ENCODE measurements around the gene HOXA3.

The HOXA3 gene

DNA sequence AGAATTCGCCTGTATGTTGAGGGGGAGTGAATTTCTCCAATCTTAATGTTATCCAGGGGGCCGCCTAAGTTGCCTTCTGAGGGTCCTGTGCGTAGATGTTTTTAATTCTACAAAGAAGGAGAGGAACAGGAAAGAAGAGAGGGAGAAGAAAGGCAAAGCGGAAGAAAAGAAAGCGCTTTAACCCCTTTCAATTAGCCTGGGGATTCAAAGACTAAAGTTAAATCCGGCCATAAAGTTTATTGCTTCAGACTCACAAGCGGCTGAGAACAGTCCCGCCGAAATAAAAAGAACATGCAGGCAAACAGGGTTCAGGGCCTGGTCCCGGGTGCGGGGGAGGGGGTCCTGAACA, 13.4 kb downstream of the HOXA3 start:
- TF ChIP-seq, protein P1, sequence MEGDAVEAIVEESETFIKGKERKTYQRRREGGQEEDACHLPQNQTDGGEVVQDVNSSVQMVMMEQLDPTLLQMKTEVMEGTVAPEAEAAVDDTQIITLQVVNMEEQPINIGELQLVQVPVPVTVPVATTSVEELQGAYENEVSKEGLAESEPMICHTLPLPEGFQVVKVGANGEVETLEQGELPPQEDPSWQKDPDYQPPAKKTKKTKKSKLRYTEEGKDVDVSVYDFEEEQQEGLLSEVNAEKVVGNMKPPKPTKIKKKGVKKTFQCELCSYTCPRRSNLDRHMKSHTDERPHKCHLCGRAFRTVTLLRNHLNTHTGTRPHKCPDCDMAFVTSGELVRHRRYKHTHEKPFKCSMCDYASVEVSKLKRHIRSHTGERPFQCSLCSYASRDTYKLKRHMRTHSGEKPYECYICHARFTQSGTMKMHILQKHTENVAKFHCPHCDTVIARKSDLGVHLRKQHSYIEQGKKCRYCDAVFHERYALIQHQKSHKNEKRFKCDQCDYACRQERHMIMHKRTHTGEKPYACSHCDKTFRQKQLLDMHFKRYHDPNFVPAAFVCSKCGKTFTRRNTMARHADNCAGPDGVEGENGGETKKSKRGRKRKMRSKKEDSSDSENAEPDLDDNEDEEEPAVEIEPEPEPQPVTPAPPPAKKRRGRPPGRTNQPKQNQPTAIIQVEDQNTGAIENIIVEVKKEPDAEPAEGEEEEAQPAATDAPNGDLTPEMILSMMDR (IDR thresholded peaks at IDR 0.05; ENCODE audit: low read depth, low read length, missing control alignments) = no peak
- no peak for DNase-seq
- in situ Hi-C loops (cut with HindIII; ENCODE audit: low pct_ligation_motif_present, low sequenced_read_pairs) = no loop called here
- no peak overlapping the region for H3K27ac ChIP-seq
- no peak overlapping the region for H3K4me3 ChIP-seq (ENCODE audit: low read depth, low read length)
- no peaks in the 10 kb centered on the region for H3K36me3 ChIP-seq (replicated peaks)
- peaks cover 97% of the 10 kb centered on the region for H3K27me3 ChIP-seq (replicated peaks)

DNA sequence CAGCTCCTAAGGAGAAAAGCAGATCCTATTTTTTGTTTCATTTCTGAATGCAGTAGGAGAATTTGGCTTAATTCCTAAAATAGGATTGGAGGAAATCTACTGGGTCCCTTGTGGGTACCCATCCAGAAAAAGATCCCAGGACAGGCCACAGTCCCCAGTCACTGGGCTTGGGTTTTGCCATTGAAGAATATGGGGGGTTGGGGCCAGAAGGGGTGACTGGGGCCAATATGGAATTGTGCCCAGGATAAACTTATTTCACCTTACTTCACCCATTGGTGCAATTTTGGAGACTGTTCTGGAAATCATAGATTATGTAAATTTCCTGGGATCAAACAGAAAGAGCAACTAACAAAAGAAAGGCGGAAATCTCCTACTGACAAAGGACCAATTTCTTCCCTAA, 13.9 kb downstream of the HOXA3 start:
- no peak overlapping the region for H3K4me3 ChIP-seq (ENCODE audit: low read depth, low read length)
- H3K36me3 ChIP-seq (replicated peaks) = no peaks in the 10 kb centered on the region
- TF ChIP-seq, protein P1 (IDR thresholded peaks at IDR 0.05; ENCODE audit: low read depth, low read length, missing control alignments) = no peak
- in situ Hi-C loops (cut with HindIII; ENCODE audit: low pct_ligation_motif_present, low sequenced_read_pairs) = no loop called here
- H3K27ac ChIP-seq = no peak overlapping the region
- DNase-seq = no peak
- H3K27me3 ChIP-seq (replicated peaks) = peaks cover 97% of the 10 kb centered on the region

DNA sequence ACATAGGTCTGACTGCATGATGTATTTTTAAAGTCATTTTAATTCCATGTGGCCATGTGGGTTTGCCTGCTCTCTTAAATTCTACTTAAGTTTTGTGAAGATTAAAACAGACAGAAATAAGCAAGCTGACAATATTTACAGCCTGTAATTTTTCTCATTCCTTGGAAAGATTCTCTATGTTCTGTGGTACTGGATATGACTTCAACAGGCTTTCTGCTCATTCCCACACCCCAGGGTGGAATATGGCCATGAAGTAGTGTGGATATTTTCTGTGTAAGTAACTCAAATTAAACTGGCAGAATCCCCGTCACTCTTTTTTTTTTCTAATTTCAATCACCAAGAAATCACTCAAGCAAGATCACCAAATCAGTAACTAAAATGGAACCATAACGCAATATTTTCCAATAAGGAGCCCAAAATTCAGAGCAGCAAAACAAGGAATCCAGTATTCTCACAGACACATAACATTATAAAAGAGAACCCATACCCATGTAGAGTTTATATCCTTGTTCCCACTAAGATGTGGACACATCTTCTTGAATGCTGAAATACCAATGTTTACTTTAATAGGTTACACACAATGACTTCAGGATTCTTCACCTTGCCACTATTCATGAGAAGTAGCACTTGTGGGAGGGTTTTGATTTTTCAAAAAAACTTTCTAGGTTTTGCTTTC, 14.6 kb downstream of the HOXA3 start:
- TF ChIP-seq, protein P1 (IDR thresholded peaks at IDR 0.05; ENCODE audit: low read depth, low read length, missing control alignments) = no peak
- in situ Hi-C loops (cut with HindIII; ENCODE audit: low pct_ligation_motif_present, low sequenced_read_pairs) = no loop called here
- no peak overlapping the region for H3K27ac ChIP-seq
- no peak overlapping the region for H3K4me3 ChIP-seq (ENCODE audit: low read depth, low read length)
- no peaks in the 10 kb centered on the region for H3K36me3 ChIP-seq (replicated peaks)
- peaks cover 97% of the 10 kb centered on the region for H3K27me3 ChIP-seq (replicated peaks)
- DNase-seq = no peak

DNA sequence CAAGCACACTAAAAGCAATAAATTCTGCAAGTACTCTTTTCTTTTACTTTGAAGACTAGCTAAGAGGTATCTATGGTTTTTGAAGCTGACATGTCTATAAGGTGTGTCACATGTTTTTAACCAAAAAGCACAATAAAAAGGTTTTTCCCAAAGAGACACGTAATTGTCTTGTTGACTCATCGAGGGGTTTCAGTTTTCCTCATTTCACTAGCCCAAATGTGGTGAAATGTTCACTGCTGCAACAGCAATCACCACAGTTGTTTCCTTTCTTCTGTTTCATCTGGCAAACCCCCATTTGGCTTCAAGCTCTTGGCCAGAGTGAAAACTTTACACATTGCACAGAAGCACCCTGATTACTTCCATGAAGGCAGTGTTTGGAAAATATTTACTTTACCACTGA, 18.0 kb downstream of the HOXA3 start:
- no peak for DNase-seq
- TF ChIP-seq, protein P1 (IDR thresholded peaks at IDR 0.05; ENCODE audit: low read depth, low read length, missing control alignments) = no peak
- H3K36me3 ChIP-seq (replicated peaks) = no peaks in the 10 kb centered on the region
- peaks cover 99% of the 10 kb centered on the region for H3K27me3 ChIP-seq (replicated peaks)
- in situ Hi-C loops (cut with HindIII; ENCODE audit: low pct_ligation_motif_present, low sequenced_read_pairs) = no loop called here
- H3K27ac ChIP-seq = no peak overlapping the region
- H3K4me3 ChIP-seq (ENCODE audit: low read depth, low read length) = no peak overlapping the region

DNA sequence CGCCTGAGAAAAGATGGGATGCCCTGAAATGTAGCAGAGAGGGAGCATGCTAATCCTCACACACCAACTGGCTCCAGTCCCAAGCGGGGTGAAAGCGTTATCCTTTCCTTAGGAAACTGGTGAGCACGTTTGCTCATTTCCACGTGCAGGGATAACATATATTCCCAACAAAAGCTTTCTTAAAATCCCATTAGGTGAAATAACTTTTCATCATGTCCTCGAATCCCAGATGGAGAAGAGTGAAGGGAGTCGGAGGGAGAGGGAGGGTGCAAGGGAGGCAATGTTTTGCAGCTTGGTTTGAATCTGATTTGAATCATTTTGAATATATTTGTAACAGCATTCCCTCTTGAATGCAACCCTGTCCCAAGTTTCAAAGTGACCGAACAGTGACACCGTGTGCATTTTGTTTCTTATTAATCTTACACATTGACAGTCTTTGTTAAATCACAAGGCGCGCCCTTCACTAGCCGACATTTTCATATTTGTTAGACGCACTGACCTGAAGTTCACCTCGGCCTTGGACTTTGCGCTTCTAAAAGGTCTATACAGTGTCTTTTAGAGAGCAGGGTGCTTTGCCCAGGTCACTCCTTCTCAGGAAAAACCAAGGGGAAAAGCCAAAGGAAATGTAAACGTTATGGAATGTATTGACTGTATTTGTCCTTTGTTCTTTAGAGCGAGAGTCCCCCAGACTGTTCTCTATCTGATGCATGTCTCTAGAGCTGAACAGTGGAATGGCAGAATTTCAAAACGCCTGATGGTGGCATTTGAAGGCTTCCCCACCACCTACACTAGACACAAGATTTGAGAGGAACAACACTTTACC, 18.8 kb downstream of the HOXA3 start:
- no peak for DNase-seq

More for the DNA sequence above, 18.8 kb downstream of the HOXA3 start:
- Histone ChIP-seq H3K36me3 (replicated peaks) (no peaks in the 10 kb centered on the region), H3K4me3 (ENCODE audit: low read depth, low read length) (no peak overlapping the region), H3K27ac (no peak overlapping the region), H3K27me3 (replicated peaks) (peaks cover 99% of the 10 kb centered on the region)
- in situ Hi-C loops (cut with HindIII; ENCODE audit: low pct_ligation_motif_present, low sequenced_read_pairs) = no loop called here
- TF ChIP-seq, protein P1 (IDR thresholded peaks at IDR 0.05; ENCODE audit: low read depth, low read length, missing control alignments) = no peak
